ENCODE measurements around the gene TMEM92.

The TMEM92 gene

DNA sequence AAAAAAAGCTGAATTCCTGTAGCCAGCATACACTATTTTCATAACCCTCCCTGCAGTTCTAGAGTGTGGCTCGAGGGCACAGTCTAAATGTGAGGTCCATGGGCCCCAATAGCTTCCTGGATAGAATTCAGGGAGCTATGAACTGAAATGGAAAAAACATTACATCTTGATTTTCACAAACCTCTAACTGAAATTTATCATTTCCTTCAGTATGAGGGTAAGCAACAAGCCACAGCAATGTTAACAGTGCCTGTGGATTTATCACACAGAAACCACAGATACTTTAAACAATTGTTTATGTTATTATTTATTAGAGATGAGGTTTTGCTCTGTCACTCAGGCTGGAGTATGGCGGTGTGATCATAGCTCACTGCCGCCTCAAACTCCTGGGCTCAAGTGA lies 18.2 kb downstream of the TMEM92 start:
- Histone ChIP-seq H3K14ac (ENCODE audit: low read length) (no peak overlapping the region), H3K27me3 (ENCODE audit: control insufficient read depth in 3 of 3, insufficient read depth in 3 of 3, low read depth in 1 of 3, low read length in 3 of 3) (peaks cover 0 to 20% (median 0%) of the 10 kb centered on the region in 3 experiments), H3K4me3 (ENCODE audit: low read length in 2 of 2) (no peak overlapping the region), H2AFZ (ENCODE audit: low read length) (no peak overlapping the region), H2BK5ac (ENCODE audit: low read length) (no peak overlapping the region), H3K79me1 (ENCODE audit: low read depth, low read length) (no peaks in the 10 kb centered on the region), H3K36me3 (replicated peaks in 1 of 2; ENCODE audit: control insufficient read depth in 2 of 2, insufficient read depth in 2 of 2, low read length in 2 of 2) (no peaks in the 10 kb centered on the region), H3K4me1 (ENCODE audit: control insufficient read depth in 2 of 2, insufficient read depth in 1 of 2, low read depth in 1 of 2, low read length in 2 of 2) (peaks cover 0 to 3% of the 10 kb centered on the region in 2 donors), H2BK15ac (ENCODE audit: low read length) (no peak overlapping the region), H3K9ac (ENCODE audit: low read depth, low read length, poor library complexity) (no peak overlapping the region), H2AK5ac (ENCODE audit: low read depth, low read length) (no peak overlapping the region), H3K18ac (ENCODE audit: low read length) (no peak overlapping the region), H3K27ac (replicated peaks; ENCODE audit: low read length) (no peak overlapping the region), H2BK12ac (ENCODE audit: low read length) (no peak overlapping the region), H3K4ac (ENCODE audit: low read length) (no peak overlapping the region), H3K4me2 (ENCODE audit: insufficient read depth, low read length, poor library complexity, severe bottlenecking) (no peak overlapping the region), H2BK120ac (ENCODE audit: low read depth, low read length) (no peak overlapping the region), H4K8ac (ENCODE audit: low read depth, low read length) (no peak overlapping the region), H3K23ac (ENCODE audit: low read depth, low read length, poor library complexity) (no peak overlapping the region), H4K91ac (ENCODE audit: low read depth, low read length, poor library complexity) (no peak overlapping the region), H3K9me3 (replicated peaks in 1 of 2; ENCODE audit: control insufficient read depth in 2 of 2, insufficient read depth in 1 of 2, low read depth in 1 of 2, low read length in 2 of 2) (no peaks in the 10 kb centered on the region)
- DNase-seq (ENCODE audit: low spot score) = no peak
- no CpG with 5 or more reads among the region's 3 CpGs for WGBS, 2 donors (ENCODE audit: extremely low coverage in 2 of 2, insufficient read length in 2 of 2, insufficient replicate concordance in 1 of 2)

GRCh38 chr17:50295021-50295420 lies 20.8 kb downstream of the TMEM92 start:
- Histone ChIP-seq H3K4me3 (ENCODE audit: low read length in 2 of 2) (peak overlapping the region in 1 of 2 donors; percentile 65), H2AK5ac (ENCODE audit: low read depth, low read length) (no peak overlapping the region), H3K23ac (ENCODE audit: low read depth, low read length, poor library complexity) (peak overlapping the region; percentile 67), H3K36me3 (replicated peaks in 1 of 2; ENCODE audit: control insufficient read depth in 2 of 2, insufficient read depth in 2 of 2, low read length in 2 of 2) (no peaks in the 10 kb centered on the region), H2BK120ac (ENCODE audit: low read depth, low read length) (no peak overlapping the region), H3K27me3 (ENCODE audit: control insufficient read depth in 3 of 3, insufficient read depth in 3 of 3, low read depth in 1 of 3, low read length in 3 of 3) (peaks cover 0 to 16% (median 0%) of the 10 kb centered on the region in 3 experiments), H3K9ac (ENCODE audit: low read depth, low read length, poor library complexity) (peak overlapping the region; percentile 74), H3K18ac (ENCODE audit: low read length) (peak overlapping the region; percentile 24), H3K4ac (ENCODE audit: low read length) (no peak overlapping the region), H3K9me3 (replicated peaks in 1 of 2; ENCODE audit: control insufficient read depth in 2 of 2, insufficient read depth in 1 of 2, low read depth in 1 of 2, low read length in 2 of 2) (no peaks in the 10 kb centered on the region), H3K79me1 (ENCODE audit: low read depth, low read length) (no peaks in the 10 kb centered on the region), H3K4me1 (ENCODE audit: control insufficient read depth in 2 of 2, insufficient read depth in 1 of 2, low read depth in 1 of 2, low read length in 2 of 2) (no peaks in the 10 kb centered on the region), H3K14ac (ENCODE audit: low read length) (no peak overlapping the region), H4K91ac (ENCODE audit: low read depth, low read length, poor library complexity) (peak overlapping the region; percentile 17), H3K27ac (replicated peaks; ENCODE audit: low read length) (no peak overlapping the region), H3K4me2 (ENCODE audit: insufficient read depth, low read length, poor library complexity, severe bottlenecking) (no peak overlapping the region), H2BK15ac (ENCODE audit: low read length) (no peak overlapping the region), H2AFZ (ENCODE audit: low read length) (no peak overlapping the region), H2BK5ac (ENCODE audit: low read length) (no peak overlapping the region), H4K8ac (ENCODE audit: low read depth, low read length) (no peak overlapping the region), H2BK12ac (ENCODE audit: low read length) (no peak overlapping the region)
- no CpG with 5 or more reads among the region's 4 CpGs for WGBS, 2 donors (ENCODE audit: extremely low coverage in 2 of 2, insufficient read length in 2 of 2, insufficient replicate concordance in 1 of 2)
- no peak for DNase-seq (ENCODE audit: low spot score)

- Histone ChIP-seq H3K79me1 (ENCODE audit: low read depth, low read length) (no peaks in the 10 kb centered on the region), H4K8ac (ENCODE audit: low read depth, low read length) (no peak overlapping the region), H3K27me3 (ENCODE audit: control insufficient read depth in 3 of 3, insufficient read depth in 3 of 3, low read depth in 1 of 3, low read length in 3 of 3) (peaks cover 0 to 24% (median 0%) of the 10 kb centered on the region in 3 experiments), H2BK12ac (ENCODE audit: low read length) (no peak overlapping the region), H3K4me3 (ENCODE audit: low read length in 2 of 2) (no peak overlapping the region), H2AK5ac (ENCODE audit: low read depth, low read length) (no peak overlapping the region), H3K27ac (replicated peaks; ENCODE audit: low read length) (no peak overlapping the region), H3K9me3 (replicated peaks in 1 of 2; ENCODE audit: control insufficient read depth in 2 of 2, insufficient read depth in 1 of 2, low read depth in 1 of 2, low read length in 2 of 2) (no peaks in the 10 kb centered on the region), H3K4me1 (ENCODE audit: control insufficient read depth in 2 of 2, insufficient read depth in 1 of 2, low read depth in 1 of 2, low read length in 2 of 2) (no peaks in the 10 kb centered on the region), H3K36me3 (replicated peaks in 1 of 2; ENCODE audit: control insufficient read depth in 2 of 2, insufficient read depth in 2 of 2, low read length in 2 of 2) (no peaks in the 10 kb centered on the region), H3K4me2 (ENCODE audit: insufficient read depth, low read length, poor library complexity, severe bottlenecking) (no peak overlapping the region), H3K23ac (ENCODE audit: low read depth, low read length, poor library complexity) (no peak overlapping the region), H2AFZ (ENCODE audit: low read length) (no peak overlapping the region), H3K14ac (ENCODE audit: low read length) (no peak overlapping the region), H2BK5ac (ENCODE audit: low read length) (no peak overlapping the region), H3K9ac (ENCODE audit: low read depth, low read length, poor library complexity) (no peak overlapping the region), H2BK15ac (ENCODE audit: low read length) (no peak overlapping the region), H3K18ac (ENCODE audit: low read length) (no peak overlapping the region), H3K4ac (ENCODE audit: low read length) (no peak overlapping the region), H4K91ac (ENCODE audit: low read depth, low read length, poor library complexity) (no peak overlapping the region), H2BK120ac (ENCODE audit: low read depth, low read length) (no peak overlapping the region)
- WGBS, 2 donors (ENCODE audit: extremely low coverage in 2 of 2, insufficient read length in 2 of 2, insufficient replicate concordance in 1 of 2) = no CpG with 5 or more reads among the region's 7 CpGs
- DNase-seq (ENCODE audit: low spot score) = peak; percentile 63
These were observed 23.2 kb downstream of the TMEM92 start for GRCh38 chr17:50297407-50297865.

GRCh38 chr17:50298018-50298417 lies 23.8 kb downstream of the TMEM92 start:
- WGBS, 2 donors (ENCODE audit: extremely low coverage in 2 of 2, insufficient read length in 2 of 2, insufficient replicate concordance in 1 of 2) = no CpG with 5 or more reads among the region's 11 CpGs
- no peak overlapping the region for H3K18ac ChIP-seq (ENCODE audit: low read length)
- no peaks in the 10 kb centered on the region for H3K79me1 ChIP-seq (ENCODE audit: low read depth, low read length)
- H3K14ac ChIP-seq (ENCODE audit: low read length) = no peak overlapping the region
- no peak overlapping the region for H4K8ac ChIP-seq (ENCODE audit: low read depth, low read length)
- H3K27ac ChIP-seq (replicated peaks; ENCODE audit: low read length) = no peak overlapping the region
- no peak overlapping the region for H2AFZ ChIP-seq (ENCODE audit: low read length)
- H3K23ac ChIP-seq (ENCODE audit: low read depth, low read length, poor library complexity) = no peak overlapping the region
- no peak overlapping the region for H2AK5ac ChIP-seq (ENCODE audit: low read depth, low read length)
- H3K36me3 ChIP-seq (replicated peaks in 1 of 2; ENCODE audit: control insufficient read depth in 2 of 2, insufficient read depth in 2 of 2, low read length in 2 of 2) = no peaks in the 10 kb centered on the region
- no peak overlapping the region for H3K4ac ChIP-seq (ENCODE audit: low read length)
- DNase-seq (ENCODE audit: low spot score) = no peak
- H3K4me2 ChIP-seq (ENCODE audit: insufficient read depth, low read length, poor library complexity, severe bottlenecking) = no peak overlapping the region
- no peaks in the 10 kb centered on the region for H3K4me1 ChIP-seq (ENCODE audit: control insufficient read depth in 2 of 2, insufficient read depth in 1 of 2, low read depth in 1 of 2, low read length in 2 of 2)
- H3K4me3 ChIP-seq (ENCODE audit: low read length in 2 of 2) = no peak overlapping the region
- H2BK15ac ChIP-seq (ENCODE audit: low read length) = no peak overlapping the region
- H2BK12ac ChIP-seq (ENCODE audit: low read length) = no peak overlapping the region
- peaks cover 0 to 28% (median 0%) of the 10 kb centered on the region in 3 experiments for H3K27me3 ChIP-seq (ENCODE audit: control insufficient read depth in 3 of 3, insufficient read depth in 3 of 3, low read depth in 1 of 3, low read length in 3 of 3)
- no peak overlapping the region for H3K9ac ChIP-seq (ENCODE audit: low read depth, low read length, poor library complexity)
- H3K9me3 ChIP-seq (replicated peaks in 1 of 2; ENCODE audit: control insufficient read depth in 2 of 2, insufficient read depth in 1 of 2, low read depth in 1 of 2, low read length in 2 of 2) = no peaks in the 10 kb centered on the region
- H2BK120ac ChIP-seq (ENCODE audit: low read depth, low read length) = no peak overlapping the region
- no peak overlapping the region for H4K91ac ChIP-seq (ENCODE audit: low read depth, low read length, poor library complexity)
- no peak overlapping the region for H2BK5ac ChIP-seq (ENCODE audit: low read length)
